ENCODE measurements around the gene CARD9. TPM values are rescaled to one million over a fixed set of nuclear protein-coding genes. Genes with fewer than 3 reads are reported as not detected.
A peak's percentile ranks its signal among the peaks of the same experiment; 100 is the strongest.

Gene CARD9
- polyA plus RNA-seq, 5 donors: 0.69 to 1.7 (median 1.0) TPM

- DNase-seq: no peak
Observed at GRCh38 chr9:136347472-136348256, 25.8 kb downstream of the CARD9 start.

- no peak for DNase-seq
Observed at GRCh38 chr9:136346927-136347465, 26.5 kb downstream of the CARD9 start.

- DNase-seq: no peak
Observed at GRCh38 chr9:136346157-136346481, 27.4 kb downstream of the CARD9 start.

- no peak for DNase-seq
Observed at GRCh38 chr9:136345281-136346156, 27.9 kb downstream of the CARD9 start.

- DNase-seq: no peak
Observed at GRCh38 chr9:136344544-136345280, 28.8 kb downstream of the CARD9 start.

GRCh38 chr9:136343884-136344269, 29.6 kb downstream of the CARD9 start:
- DNase-seq: no peak

- no peak for DNase-seq
Observed at GRCh38 chr9:136343121-136343883, 30.2 kb downstream of the CARD9 start.

GRCh38 chr9:136342181-136343120, 31.0 kb downstream of the CARD9 start:
- peak; percentile 75 to 80 for DNase-seq

GRCh38 chr9:136341769-136342168, 31.7 kb downstream of the CARD9 start:
- DNase-seq: no peak

GRCh38 chr9:136341042-136341655, 32.3 kb downstream of the CARD9 start:
- DNase-seq: no peak

- no peak for DNase-seq
Observed at GRCh38 chr9:136340356-136341041, 33.0 kb downstream of the CARD9 start.

- DNase-seq: no peak
Observed at GRCh38 chr9:136339958-136340310, 33.5 kb downstream of the CARD9 start.

GRCh38 chr9:136339173-136339957, 34.1 kb downstream of the CARD9 start:
- DNase-seq: no peak

GRCh38 chr9:136338511-136338910, 35.0 kb downstream of the CARD9 start:
- DNase-seq: no peak

GRCh38 chr9:136337416-136338395, 35.8 kb downstream of the CARD9 start:
- DNase-seq: no peak

- DNase-seq: no peak
Observed at GRCh38 chr9:136336881-136337280, 36.6 kb downstream of the CARD9 start.
